Measurements from ENCODE around the gene CCDC83.

- TF ChIP-seq CTCF (IDR thresholded peaks at IDR 0.05 in 4 of 5, conservative IDR thresholded peaks at IDR 0.05 in 1 of 5) (no peak), POLR2A (IDR thresholded peaks at IDR 0.05) (no peak)
Observed at GRCh38 chr11:85951428-85952107, 96.4 kb downstream of the CCDC83 start.

Data from gastrocnemius medialis (tissue), 4 donors.